GM19395 (cell line): ENCODE results near the gene SIRPA.

ENCODE experiments used
- ATAC-seq: cut with Tn5 transposase; IDR thresholded peaks from one replicate; pipeline ENCODE4 v1.9.1; 2021; ENCODE audit warnings: mild to moderate bottlenecking, moderate library complexity; ENCODE audit not compliant: unreplicated experiment

The SIRPA gene

GRCh38 chr20:1894951-1895673 lies at the start of gene SIRPA:
Gene SIRPA, plus strand, starts transcription at chr20:1895407. Its CDS starts 41 bp downstream, at chr20:1895448.
- ATAC-seq, result no peak

GRCh38 chr20:1845701-1846100 lies 49.5 kb upstream of the SIRPA start:
- no peak for ATAC-seq

- ATAC-seq, result no peak
These were observed 48.9 kb upstream of the SIRPA start for GRCh38 chr20:1846341-1846740.

- no peak for ATAC-seq
These were observed 48.3 kb upstream of the SIRPA start for GRCh38 chr20:1846876-1847275.

GRCh38 chr20:1847780-1848179 lies 47.4 kb upstream of the SIRPA start:
- ATAC-seq, result no peak

- ATAC-seq, result no peak
These were observed 46.8 kb upstream of the SIRPA start for GRCh38 chr20:1848373-1848772.

- no peak for ATAC-seq
These were observed 43.8 kb upstream of the SIRPA start for GRCh38 chr20:1851396-1851795.

GRCh38 chr20:1853473-1853872 lies 41.7 kb upstream of the SIRPA start:
- ATAC-seq, result no peak

- ATAC-seq, result no peak
These were observed 41.0 kb upstream of the SIRPA start for GRCh38 chr20:1854246-1854645.

- no peak for ATAC-seq
These were observed 40.1 kb upstream of the SIRPA start for GRCh38 chr20:1855109-1855508.

- ATAC-seq, result no peak
These were observed 39.5 kb upstream of the SIRPA start for GRCh38 chr20:1855690-1856089.

GRCh38 chr20:1856424-1856823 lies 38.8 kb upstream of the SIRPA start:
- ATAC-seq, result no peak

- no peak for ATAC-seq
These were observed 37.7 kb upstream of the SIRPA start for GRCh38 chr20:1857466-1857865.

GRCh38 chr20:1858871-1859270 lies 36.3 kb upstream of the SIRPA start:
- ATAC-seq, result no peak

- no peak for ATAC-seq
These were observed 34.8 kb upstream of the SIRPA start for GRCh38 chr20:1860446-1860845.

- ATAC-seq, result no peak
These were observed 33.7 kb upstream of the SIRPA start for GRCh38 chr20:1861347-1861976.

GRCh38 chr20:1861996-1862662 lies 33.1 kb upstream of the SIRPA start:
- no peak for ATAC-seq

GRCh38 chr20:1862663-1863053 lies 32.5 kb upstream of the SIRPA start:
- ATAC-seq, result no peak

GRCh38 chr20:1863296-1863695 lies 31.9 kb upstream of the SIRPA start:
- ATAC-seq, result no peak

- no peak for ATAC-seq
These were observed 28.4 kb upstream of the SIRPA start for GRCh38 chr20:1866834-1867233.

GRCh38 chr20:1867495-1868260 lies 27.5 kb upstream of the SIRPA start:
- ATAC-seq, result no peak
